SK-N-SH (cell line): ENCODE data around the gene DPF3. TPM values are rescaled to one million over a fixed set of nuclear protein-coding genes. Genes with fewer than 3 reads are reported as not detected.

Source experiments
- CTCF ChIA-PET: fragments of 300-600, 350-600 bp; formaldehyde crosslinking; extraction: SDS; loops from one replicate; lab custom pipeline; 2021; lab: Yijun Ruan, JAX
- POLR2A ChIA-PET: fragments of 350-600 bp; sonication (Branson Sonifier 250); formaldehyde crosslinking; extraction: SDS; loops from one replicate; lab custom pipeline; 2020; ENCODE audit warnings: antibody characterized with exemption, inconsistent platforms; lab: Yijun Ruan, JAX
- DNase-seq: peaks from one replicate; pipeline ENCODE4 v3.0.0; 2012
- H2AFZ ChIP-seq: fragments of 200-600 bp; sonication (generic); 2 replicates; pipeline ENCODE4 v1.8.1; 2016; ENCODE audit warnings: antibody characterized with exemption, mild to moderate bottlenecking, low read depth
- H3F3A ChIP-seq: fragments of 200-600 bp; sonication (generic); replicated peaks from 2 replicates; pipeline ENCODE3; 2016; ENCODE audit warnings: antibody characterized with exemption, mild to moderate bottlenecking; ENCODE audit not compliant: insufficient read depth
- H3K27ac ChIP-seq, 2 experiments: fragments of 200-500 bp in 1 of 2; fragments of 200-600 bp in 1 of 2; sonication (Bioruptor generic) in 1 of 2; sonication (generic), shearing (Covaris generic) in 1 of 2; 2 replicates each; pipeline versions ENCODE4 v1.5.1 to v1.6.1; 2014 to 2016; ENCODE audit warnings: low read depth in 2 of 2, inconsistent platforms in 1 of 2, low read length in 1 of 2, mild to moderate bottlenecking in 1 of 2, mixed read lengths in 1 of 2
- H3K27me3 ChIP-seq: fragments of 200-600 bp; sonication (generic), shearing (Covaris generic); 2 replicates; pipeline ENCODE4 v1.6.1; 2016; ENCODE audit warnings: mixed run types; ENCODE audit not compliant: insufficient read depth
- H3K36me3 ChIP-seq, 2 experiments: fragments of 200-500 bp in 1 of 2; fragments of 200-600 bp in 1 of 2; sonication (Bioruptor generic) in 1 of 2; sonication (generic) in 1 of 2; replicated peaks in 1 of 2; 2 replicates each; pipeline versions ENCODE3 to v1.5.1; 2014 to 2016; ENCODE audit warnings: low read length in 1 of 2, mild to moderate bottlenecking in 1 of 2; ENCODE audit not compliant: insufficient read depth in 2 of 2, control insufficient read depth in 1 of 2
- H3K4me1 ChIP-seq, 2 experiments: fragments of 200-500 bp in 1 of 2; fragments of 200-600 bp in 1 of 2; sonication (Bioruptor generic) in 1 of 2; sonication (generic), shearing (Covaris generic) in 1 of 2; 2 replicates each; pipeline versions ENCODE4 v1.5.1 to v1.6.1; 2014 to 2016; ENCODE audit warnings: low read depth in 1 of 2, low read length in 1 of 2, mixed run types in 1 of 2; ENCODE audit not compliant: insufficient read depth in 2 of 2, control insufficient read depth in 1 of 2
- H3K4me2 ChIP-seq: fragments of 200-600 bp; sonication (generic), shearing (Covaris generic); 2 replicates; pipeline ENCODE4 v1.6.1; 2017; ENCODE audit warnings: mixed run types
- H3K4me3 ChIP-seq, 2 experiments: fragments of 200-500 bp in 1 of 2; fragments of 200-600 bp in 1 of 2; sonication (Bioruptor generic) in 1 of 2; sonication (generic), shearing (Covaris generic) in 1 of 2; 2 replicates each; pipeline versions ENCODE4 v1.5.1 to v1.8.1; 2014 to 2016; ENCODE audit warnings: low read depth in 2 of 2, inconsistent platforms in 1 of 2, low read length in 1 of 2, mild to moderate bottlenecking in 1 of 2, mixed read lengths in 1 of 2, moderate library complexity in 1 of 2
- H3K79me2 ChIP-seq: fragments of 200-600 bp; sonication (generic); 2 replicates; pipeline ENCODE4 v1.8.1; 2017; ENCODE audit warnings: mild to moderate bottlenecking; ENCODE audit not compliant: insufficient read depth
- H3K9ac ChIP-seq: fragments of 200-600 bp; sonication (generic); 2 replicates; pipeline ENCODE4 v1.6.1; 2017; ENCODE audit warnings: mixed run types
- H3K9me2 ChIP-seq: fragments of 200-600 bp; sonication (generic); 2 replicates; pipeline ENCODE4 v1.6.1; 2017; ENCODE audit warnings: mixed run types
- H3K9me3 ChIP-seq: fragments of 200-600 bp; sonication (generic); 2 replicates; pipeline ENCODE4 v1.6.1; 2017; ENCODE audit warnings: mixed run types, mild to moderate bottlenecking, moderate library complexity
- H4K20me1 ChIP-seq: fragments of 200-600 bp; sonication (generic); 2 replicates; pipeline ENCODE4 v1.6.1; 2017; ENCODE audit warnings: mild to moderate bottlenecking, mixed run types; ENCODE audit not compliant: insufficient read depth
- CTCF ChIP-seq: fragments of 200-600 bp; sonication (generic); IDR thresholded peaks from 2 replicates; pipeline ENCODE4 v1.6.1; 2017; ENCODE audit warnings: antibody characterized with exemption, mild to moderate bottlenecking, moderate library complexity
- EZH2phosphoT487 ChIP-seq: fragments of 200-600 bp; sonication (generic); IDR thresholded peaks from 2 replicates; pipeline ENCODE4 v1.6.1; 2017; ENCODE audit warnings: low read depth, mixed run types, mild to moderate bottlenecking, antibody characterized with exemption, moderate library complexity, borderline replicate concordance
- FOSL2 ChIP-seq: IDR thresholded peaks from 2 replicates; pipeline ENCODE4 v1.4.0; 2012; ENCODE audit warnings: low read depth, mild to moderate bottlenecking, moderate library complexity, borderline replicate concordance
- GABPA ChIP-seq: IDR thresholded peaks from 2 replicates; pipeline ENCODE4 v1.4.0; 2012; ENCODE audit warnings: low read depth, mild to moderate bottlenecking
- GATA2 ChIP-seq: sonication (generic); formaldehyde crosslinking; IDR thresholded peaks from 2 replicates; pipeline ENCODE4 v1.5.0; 2020; ENCODE audit warnings: mild to moderate bottlenecking, missing genetic modification reagents
- MEF2A ChIP-seq: IDR thresholded peaks from 2 replicates; pipeline ENCODE4 v1.4.0; 2012; ENCODE audit warnings: low read depth, borderline replicate concordance
- MXI1 ChIP-seq: IDR thresholded peaks from 2 replicates; pipeline ENCODE4 v1.6.1; 2012; ENCODE audit warnings: mild to moderate bottlenecking, low read depth, low read length, improper control_type of control experiment
- NFIC ChIP-seq: IDR thresholded peaks from 2 replicates; pipeline ENCODE4 v1.4.0; 2012; ENCODE audit warnings: borderline replicate concordance
- NRF1 ChIP-seq: IDR thresholded peaks from 2 replicates; pipeline ENCODE4 v1.6.1; 2012; ENCODE audit warnings: low read depth, mild to moderate bottlenecking, low read length
- PBX3 ChIP-seq: IDR thresholded peaks from 2 replicates; pipeline ENCODE4; 2012
- RAD21 ChIP-seq: IDR thresholded peaks from 2 replicates; pipeline ENCODE4 v1.6.1; 2012; ENCODE audit warnings: mild to moderate bottlenecking, low read length
- RCOR1 ChIP-seq: fragments of 150-350 bp; IDR thresholded peaks from 2 replicates; pipeline ENCODE4 v1.6.1; 2017; ENCODE audit warnings: antibody characterized with exemption, low read length
- REST ChIP-seq: IDR thresholded peaks from 2 replicates; pipeline ENCODE4 v1.6.1; 2012; ENCODE audit warnings: mild to moderate bottlenecking, low read depth, low read length, moderate library complexity
- RFX5 ChIP-seq: IDR thresholded peaks from 2 replicates; pipeline ENCODE4 v1.6.1; 2012; ENCODE audit warnings: mild to moderate bottlenecking, improper control_type of control experiment, low read length
- SIN3A ChIP-seq: IDR thresholded peaks from 2 replicates; pipeline ENCODE4 v1.6.1; 2012; ENCODE audit warnings: low read depth, mild to moderate bottlenecking, low read length, moderate library complexity, borderline replicate concordance
- TEAD4 ChIP-seq: IDR thresholded peaks from 2 replicates; pipeline ENCODE4 v1.4.0; 2012; ENCODE audit warnings: mild to moderate bottlenecking, borderline replicate concordance; ENCODE audit not compliant: insufficient read depth
- YY1 ChIP-seq: IDR thresholded peaks from 2 replicates; pipeline ENCODE4 v1.4.0; 2012; ENCODE audit warnings: low read depth, mild to moderate bottlenecking
- WGBS: methylation state at CpG from one replicate; pipeline ENCODE4 v1.1.6; 2017; ENCODE audit warnings: low lambda C conversion rate; 5-methylcytosine and 5-hydroxymethylcytosine counted together
- polyA plus RNA-seq, 3 experiments: library from polyadenylated mRNA; depleted of rRNA; stranded (reverse); fragments of >200 nt; gene quantifications; 2 replicates each; pipeline ENCODE4 v1.2.3, GENCODE V29; 2012
- TF ChIP-seq, protein P1 (sequence below): fragments of 150-350 bp; IDR thresholded peaks from 2 replicates; pipeline ENCODE4 v1.6.1; 2017; ENCODE audit warnings: antibody characterized with exemption, low read length, low read depth, borderline replicate concordance
- TF ChIP-seq, protein P2 (sequence below): IDR thresholded peaks from 2 replicates; pipeline ENCODE4 v1.4.0; 2012; ENCODE audit warnings: low read depth, borderline replicate concordance

Gene DPF3
- polyA plus RNA-seq, 1 of the 3 experiments (the other 2 are of a cell fraction) = 2.8 TPM

DNA sequence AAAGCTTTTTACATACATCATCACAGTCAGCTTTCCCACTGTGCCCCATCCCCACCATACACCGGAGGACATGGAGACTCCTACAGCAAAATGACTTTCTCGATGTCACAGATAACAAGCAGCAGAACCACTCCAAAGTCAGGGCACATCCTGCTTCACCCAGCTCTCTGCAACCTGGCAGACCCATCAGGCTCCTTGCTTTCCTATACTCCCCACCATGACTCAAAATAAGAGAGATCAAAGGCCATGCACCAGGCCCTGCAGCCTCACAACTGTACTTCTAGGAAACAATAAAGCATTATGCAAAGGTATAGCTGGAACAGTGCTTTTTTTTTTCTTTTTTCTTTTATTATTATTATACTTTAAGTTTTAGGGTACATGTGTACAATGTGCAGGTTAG is 187.4 kb downstream of the DPF3 start (continued):
- no peak for TF ChIP-seq PBX3
- TF ChIP-seq, protein P1, sequence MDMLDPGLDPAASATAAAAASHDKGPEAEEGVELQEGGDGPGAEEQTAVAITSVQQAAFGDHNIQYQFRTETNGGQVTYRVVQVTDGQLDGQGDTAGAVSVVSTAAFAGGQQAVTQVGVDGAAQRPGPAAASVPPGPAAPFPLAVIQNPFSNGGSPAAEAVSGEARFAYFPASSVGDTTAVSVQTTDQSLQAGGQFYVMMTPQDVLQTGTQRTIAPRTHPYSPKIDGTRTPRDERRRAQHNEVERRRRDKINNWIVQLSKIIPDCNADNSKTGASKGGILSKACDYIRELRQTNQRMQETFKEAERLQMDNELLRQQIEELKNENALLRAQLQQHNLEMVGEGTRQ = no peak

GRCh38 chr14:72704502-72704901 is 189.4 kb downstream of the DPF3 start:
- Histone ChIP-seq H3K4me3 (no peak overlapping the region), H3K9me2 (no peaks in the 10 kb centered on the region), H3K36me3 (no peaks in the 10 kb centered on the region), H3K27me3 (no peaks in the 10 kb centered on the region), H3F3A (no peaks in the 10 kb centered on the region), H3K9me3 (no peaks in the 10 kb centered on the region), H3K27ac (no peak overlapping the region), H2AFZ (no peak overlapping the region), H3K4me2 (no peak overlapping the region), H3K9ac (no peak overlapping the region), H4K20me1 (no peaks in the 10 kb centered on the region), H3K79me2 (no peaks in the 10 kb centered on the region), H3K4me1 (peaks cover 0 to 13% of the 10 kb centered on the region in 2 experiments; a peak in 1 of 4 replicates)
- ChIA-PET CTCF (no interaction called here), POLR2A (no interaction called here)
- no peak for DNase-seq
- 61% methylated on average over 3 of the region's 3 CpGs for WGBS
- TF ChIP-seq EZH2phosphoT487 (no peak), RCOR1 (no peak), GATA2 (CRISPR knock-in tag) (no peak), RFX5 (no peak), MEF2A (no peak), NFIC (no peak), RAD21 (no peak), REST (no peak), TEAD4 (no peak), PBX3 (no peak), GABPA (no peak), NRF1 (no peak), SIN3A (no peak), FOSL2 (no peak), MXI1 (no peak), CTCF (no peak), YY1 (no peak)
- TF ChIP-seq, protein P1 = no peak
- TF ChIP-seq, protein P2, sequence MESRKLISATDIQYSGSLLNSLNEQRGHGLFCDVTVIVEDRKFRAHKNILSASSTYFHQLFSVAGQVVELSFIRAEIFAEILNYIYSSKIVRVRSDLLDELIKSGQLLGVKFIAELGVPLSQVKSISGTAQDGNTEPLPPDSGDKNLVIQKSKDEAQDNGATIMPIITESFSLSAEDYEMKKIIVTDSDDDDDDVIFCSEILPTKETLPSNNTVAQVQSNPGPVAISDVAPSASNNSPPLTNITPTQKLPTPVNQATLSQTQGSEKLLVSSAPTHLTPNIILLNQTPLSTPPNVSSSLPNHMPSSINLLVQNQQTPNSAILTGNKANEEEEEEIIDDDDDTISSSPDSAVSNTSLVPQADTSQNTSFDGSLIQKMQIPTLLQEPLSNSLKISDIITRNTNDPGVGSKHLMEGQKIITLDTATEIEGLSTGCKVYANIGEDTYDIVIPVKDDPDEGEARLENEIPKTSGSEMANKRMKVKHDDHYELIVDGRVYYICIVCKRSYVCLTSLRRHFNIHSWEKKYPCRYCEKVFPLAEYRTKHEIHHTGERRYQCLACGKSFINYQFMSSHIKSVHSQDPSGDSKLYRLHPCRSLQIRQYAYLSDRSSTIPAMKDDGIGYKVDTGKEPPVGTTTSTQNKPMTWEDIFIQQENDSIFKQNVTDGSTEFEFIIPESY = no peak
